PC-3 (cell line): Measurements from ENCODE around the gene NTN1. TPM values are rescaled to one million over a fixed set of nuclear protein-coding genes. Genes with fewer than 3 reads are reported as not detected.

Experiments used
- ATAC-seq: fragments of 200-7000 bp; cut with Tn5 transposase; 2 replicates; pipeline ENCODE4 v1.9.1; 2020; ENCODE audit warnings: mild to moderate bottlenecking, moderate library complexity
- BruUV-seq: library from RNA; stranded (reverse); fragments of 400-500 nt; replicated peaks from 2 replicates; lab custom pipeline; 2021; lab: Mats Ljungman, UMichigan
- CTCF ChIA-PET: fragments of 300-600 bp; sonication (Branson Sonifier 250); formaldehyde crosslinking; loops from one replicate; lab custom pipeline; 2022; ENCODE audit warnings: antibody characterized with exemption; lab: Charles Lee
- POLR2A ChIA-PET: fragments of 300-600 bp; sonication (Branson Sonifier 250); formaldehyde crosslinking; loops from one replicate; lab custom pipeline; 2022; ENCODE audit warnings: antibody characterized with exemption; ENCODE audit not compliant: unreplicated experiment; lab: Charles Lee
- DNase-seq: peaks from one replicate; pipeline ENCODE4 v3.0.0-alpha.2; 2015
- H2AFZ ChIP-seq: fragments of 300-600 bp; sonication (generic); 2 replicates; pipeline ENCODE4 v1.6.0; 2016; ENCODE audit warnings: antibody characterized with exemption, low read length
- H3F3A ChIP-seq: fragments of 300-600 bp; sonication (generic); one replicate; pipeline ENCODE4 v1.6.0; 2017; ENCODE audit warnings: antibody characterized with exemption, low read length, control low read depth, mild to moderate bottlenecking; ENCODE audit not compliant: unreplicated experiment
- H3K27ac ChIP-seq: fragments of 300-600 bp; sonication (generic); 2 replicates; pipeline ENCODE4 v1.5.1; 2016; ENCODE audit warnings: mild to moderate bottlenecking, low read length
- H3K27me3 ChIP-seq: fragments of 300-600 bp; sonication (generic); 2 replicates; pipeline ENCODE4 v1.6.1; 2016; ENCODE audit warnings: low read length, mixed read lengths
- H3K36me3 ChIP-seq: fragments of 300-600 bp; sonication (generic); 2 replicates; pipeline ENCODE4 v1.6.1; 2016; ENCODE audit warnings: low read depth, mixed run types, low read length, mixed read lengths
- H3K4me1 ChIP-seq: fragments of 300-600 bp; sonication (generic); 2 replicates; pipeline ENCODE4 v1.5.1; 2016; ENCODE audit warnings: low read length; ENCODE audit not compliant: insufficient read depth
- H3K4me2 ChIP-seq: fragments of 300-600 bp; sonication (generic); 2 replicates; pipeline ENCODE4 v1.6.0; 2016; ENCODE audit warnings: low read length
- H3K4me3 ChIP-seq: fragments of 300-600 bp; sonication (generic); 2 replicates; pipeline ENCODE4 v1.5.1; 2016; ENCODE audit warnings: mild to moderate bottlenecking, low read length, mixed read lengths
- H3K79me2 ChIP-seq: fragments of 300-600 bp; sonication (generic); 2 replicates; pipeline ENCODE4 v1.6.1; 2017; ENCODE audit warnings: low read length, mixed read lengths
- H3K9ac ChIP-seq: fragments of 300-600 bp; sonication (generic); 2 replicates; pipeline ENCODE4 v1.6.0; 2016; ENCODE audit warnings: mild to moderate bottlenecking, low read length
- H3K9me2 ChIP-seq: fragments of 300-600 bp; sonication (generic); replicated peaks from 2 replicates; pipeline ENCODE4 v1.6.1; 2016; ENCODE audit warnings: mixed run types, low read length, mixed read lengths
- H3K9me3 ChIP-seq: fragments of 300-600 bp; sonication (generic); 2 replicates; pipeline ENCODE4 v1.6.1; 2016; ENCODE audit warnings: low read length, mixed read lengths
- H4K20me1 ChIP-seq: fragments of 300-600 bp; sonication (generic); 2 replicates; pipeline ENCODE4 v1.6.1; 2016; ENCODE audit warnings: low read length, mixed read lengths
- CTCF ChIP-seq: fragments of 300-600 bp; sonication (generic); conservative IDR thresholded peaks from 2 replicates; pipeline ENCODE4 v1.5.1; 2017; ENCODE audit warnings: antibody characterized with exemption, low read depth, mild to moderate bottlenecking, low read length
- EZH2 ChIP-seq: fragments of 300-600 bp; sonication (generic); IDR thresholded peaks from one replicate; pipeline ENCODE4 v1.6.1; 2017; ENCODE audit warnings: antibody characterized with exemption, mild to moderate bottlenecking, low read length; ENCODE audit not compliant: unreplicated experiment
- EZH2phosphoT487 ChIP-seq: fragments of 300-600 bp; sonication (generic); IDR thresholded peaks from 2 replicates; pipeline ENCODE4 v1.6.1; 2018; ENCODE audit warnings: mild to moderate bottlenecking, antibody characterized with exemption, low read length, borderline replicate concordance
- intact Hi-C: fragments of 100-400 bp; cut with micrococcal nuclease; formaldehyde crosslinking; loops from 2 replicates; pipeline ENCODE4 v1.9.0; 2023
- total RNA-seq: library from RNA; depleted of rRNA; stranded (reverse); fragments of >200 nt; gene quantifications from 2 replicates; pipeline ENCODE4 v1.2.3, GENCODE V29; 2014

The NTN1 gene
- total RNA-seq, 1 experiment from 2014 or later = 0.22 TPM

- intact Hi-C loops = no loop called here
- Histone ChIP-seq H3K9me3 (no peaks in the 10 kb centered on the region), H3F3A (no peaks in the 10 kb centered on the region), H3K9ac (no peak overlapping the region), H4K20me1 (no peaks in the 10 kb centered on the region), H3K4me3 (no peak overlapping the region), H3K4me2 (no peak overlapping the region), H3K27ac (no peak overlapping the region), H3K4me1 (no peaks in the 10 kb centered on the region), H3K36me3 (no peaks in the 10 kb centered on the region), H3K9me2 (no peaks in the 10 kb centered on the region), H2AFZ (no peak overlapping the region), H3K27me3 (no peaks in the 10 kb centered on the region), H3K79me2 (no peaks in the 10 kb centered on the region)
- no TSS peak for BruUV-seq
- ATAC-seq (no peak), DNase-seq (no peak)
- no peak for TF ChIP-seq CTCF
- TF ChIP-seq EZH2phosphoT487 = no peak
- TF ChIP-seq EZH2 = no peak
- ChIA-PET POLR2A (no interaction called here), CTCF (no interaction called here)
Observed at GRCh38 chr17:9140550-9141424, 119.5 kb downstream of the NTN1 start.

- Histone ChIP-seq H2AFZ (no peak overlapping the region), H3K4me2 (no peak overlapping the region), H3K9me2 (no peaks in the 10 kb centered on the region), H3K9ac (no peak overlapping the region), H3K4me3 (no peak overlapping the region), H3K9me3 (no peaks in the 10 kb centered on the region), H3F3A (no peaks in the 10 kb centered on the region), H3K27ac (no peak overlapping the region), H3K79me2 (no peaks in the 10 kb centered on the region), H4K20me1 (no peaks in the 10 kb centered on the region), H3K4me1 (no peaks in the 10 kb centered on the region), H3K27me3 (no peaks in the 10 kb centered on the region), H3K36me3 (no peaks in the 10 kb centered on the region)
- intact Hi-C loops = no loop called here
- TF ChIP-seq EZH2 = no peak
- no peak for TF ChIP-seq EZH2phosphoT487
- TF ChIP-seq CTCF = no peak
- ATAC-seq = no peak
- ChIA-PET POLR2A (no interaction called here), CTCF (no interaction called here)
- no TSS peak for BruUV-seq
- no peak for DNase-seq
Observed at GRCh38 chr17:9141425-9141753, 120.1 kb downstream of the NTN1 start.

DNA sequence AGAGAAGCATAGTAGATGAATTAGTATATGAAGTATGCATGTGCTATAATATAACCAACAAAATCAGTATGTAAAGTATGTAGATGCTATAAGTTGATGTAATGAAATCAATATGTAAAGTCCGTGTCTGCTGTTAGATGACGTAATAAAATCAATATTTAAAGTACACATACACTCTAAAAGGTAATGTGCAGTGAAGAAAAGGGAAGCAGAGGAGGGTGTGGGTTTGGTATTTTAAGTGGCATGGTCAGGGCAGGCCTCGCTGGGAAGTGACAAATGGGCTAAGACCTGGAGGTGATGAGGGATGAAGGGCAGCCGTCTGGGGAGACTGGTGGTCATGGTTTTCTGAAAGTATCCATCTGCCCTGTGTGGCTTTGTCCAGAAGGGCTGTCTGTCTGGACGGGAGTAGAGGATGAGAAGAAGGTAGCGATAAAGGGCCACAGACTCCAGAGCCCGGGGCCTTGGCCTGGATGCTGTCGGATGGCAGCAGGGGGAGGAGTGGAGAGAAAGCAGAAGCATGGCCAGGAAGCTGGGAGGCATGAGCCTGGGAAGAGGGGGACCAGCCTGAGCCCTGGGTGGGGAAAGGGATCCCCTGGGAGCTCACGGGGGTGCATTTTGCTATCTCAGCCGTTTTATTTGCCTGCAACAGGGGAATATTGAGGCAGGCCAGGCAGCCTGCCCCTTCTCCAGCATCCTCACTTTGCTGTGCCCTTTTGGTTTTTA, 121.6 kb downstream of the NTN1 start:
- Histone ChIP-seq H3K79me2 (no peaks in the 10 kb centered on the region), H3K9me2 (no peaks in the 10 kb centered on the region), H2AFZ (no peak overlapping the region), H3K36me3 (no peaks in the 10 kb centered on the region), H3K4me1 (no peaks in the 10 kb centered on the region), H3K27ac (no peak overlapping the region), H3K27me3 (peaks cover 6% of the 10 kb centered on the region; the same call in 1 of the 2 replicates), H4K20me1 (no peaks in the 10 kb centered on the region), H3K4me3 (no peak overlapping the region), H3F3A (no peaks in the 10 kb centered on the region), H3K9me3 (no peaks in the 10 kb centered on the region), H3K4me2 (no peak overlapping the region), H3K9ac (no peak overlapping the region)
- intact Hi-C loops = no loop called here
- ChIA-PET CTCF (no interaction called here), POLR2A (no interaction called here)
- no TSS peak for BruUV-seq
- TF ChIP-seq CTCF = no peak
- DNase-seq = no peak
- ATAC-seq = no peak
